Nephron (organoid): Measurements from ENCODE around the gene PTPRG.
A peak's percentile ranks its signal among the peaks of the same experiment; 100 is the strongest.

ENCODE experiments used
- H3K27ac Mint-ChIP-seq, 3 experiments: 2 replicates each; pipeline ENCODE4 v1.8.0; 2020; ENCODE audit warnings: mixed read lengths in 3 of 3, mild to moderate bottlenecking in 2 of 3, moderate library complexity in 1 of 3
- H3K27me3 Mint-ChIP-seq: 2 replicates; pipeline ENCODE4 v1.8.0; 2021; ENCODE audit warnings: low read depth, mild to moderate bottlenecking, moderate library complexity, mixed read lengths
- H3K36me3 Mint-ChIP-seq: 2 replicates; pipeline ENCODE4 v1.8.0; 2020; ENCODE audit warnings: low read depth, mixed read lengths
- H3K4me1 Mint-ChIP-seq: 2 replicates; pipeline ENCODE4 v1.8.0; 2020; ENCODE audit warnings: mixed read lengths
- H3K4me3 Mint-ChIP-seq, 3 experiments: 2 replicates each; pipeline ENCODE4 v1.8.0; 2020; ENCODE audit warnings: mild to moderate bottlenecking in 3 of 3, mixed read lengths in 3 of 3, moderate library complexity in 2 of 3
- H3K9me3 Mint-ChIP-seq: 2 replicates; pipeline ENCODE4 v1.8.0; 2020; ENCODE audit warnings: mixed read lengths
- TF ChIP-seq, protein P1 (sequence below), 3 experiments: fragments of 200-600 bp; sonication (generic); IDR thresholded peaks; one replicate each; pipeline ENCODE4 v1.5.0; 2021; ENCODE audit warnings: antibody characterized with exemption in 3 of 3; ENCODE audit not compliant: unreplicated experiment in 3 of 3

PTPRG gene

DNA sequence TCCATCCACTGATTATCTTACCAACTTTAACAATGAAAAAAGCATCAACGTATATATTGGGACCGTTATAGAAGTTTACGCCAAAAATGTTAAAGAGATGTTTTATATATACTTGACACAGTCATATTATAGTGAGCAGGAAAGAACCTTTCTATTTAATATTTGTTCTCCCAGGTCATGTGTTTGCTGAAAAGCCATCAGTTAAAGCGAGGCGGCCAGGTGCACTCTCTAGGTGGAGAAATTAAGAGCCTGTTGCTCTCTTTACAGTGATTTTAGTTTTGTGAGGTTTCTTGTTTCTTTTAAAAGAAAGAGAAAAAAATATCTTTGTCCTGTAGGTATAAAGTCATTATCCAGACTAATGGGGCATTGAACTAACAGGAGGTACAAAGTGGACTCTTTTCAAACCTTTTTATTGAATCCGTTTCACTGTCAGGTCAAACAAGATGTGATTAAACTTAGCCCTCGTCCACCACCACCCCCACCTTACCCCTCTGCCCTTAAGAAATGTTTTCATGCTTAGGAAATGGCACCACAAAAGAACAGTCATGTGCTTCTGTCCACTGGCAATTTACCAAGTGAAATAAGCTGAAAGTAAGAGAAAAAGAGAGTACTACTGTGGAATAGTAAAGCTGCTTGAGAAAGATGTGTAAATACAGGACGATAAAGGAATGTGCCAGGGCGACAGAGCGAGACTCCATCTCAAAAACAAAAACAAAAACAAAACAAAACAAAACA lies 279.9 kb downstream of the PTPRG start:
- TF ChIP-seq, protein P1, sequence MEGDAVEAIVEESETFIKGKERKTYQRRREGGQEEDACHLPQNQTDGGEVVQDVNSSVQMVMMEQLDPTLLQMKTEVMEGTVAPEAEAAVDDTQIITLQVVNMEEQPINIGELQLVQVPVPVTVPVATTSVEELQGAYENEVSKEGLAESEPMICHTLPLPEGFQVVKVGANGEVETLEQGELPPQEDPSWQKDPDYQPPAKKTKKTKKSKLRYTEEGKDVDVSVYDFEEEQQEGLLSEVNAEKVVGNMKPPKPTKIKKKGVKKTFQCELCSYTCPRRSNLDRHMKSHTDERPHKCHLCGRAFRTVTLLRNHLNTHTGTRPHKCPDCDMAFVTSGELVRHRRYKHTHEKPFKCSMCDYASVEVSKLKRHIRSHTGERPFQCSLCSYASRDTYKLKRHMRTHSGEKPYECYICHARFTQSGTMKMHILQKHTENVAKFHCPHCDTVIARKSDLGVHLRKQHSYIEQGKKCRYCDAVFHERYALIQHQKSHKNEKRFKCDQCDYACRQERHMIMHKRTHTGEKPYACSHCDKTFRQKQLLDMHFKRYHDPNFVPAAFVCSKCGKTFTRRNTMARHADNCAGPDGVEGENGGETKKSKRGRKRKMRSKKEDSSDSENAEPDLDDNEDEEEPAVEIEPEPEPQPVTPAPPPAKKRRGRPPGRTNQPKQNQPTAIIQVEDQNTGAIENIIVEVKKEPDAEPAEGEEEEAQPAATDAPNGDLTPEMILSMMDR (IDR thresholded peaks at IDR 0.05; ENCODE audit: unreplicated experiment in 3 of 3): no peak

GRCh38 chr3:61841988-61842387 lies 280.6 kb downstream of the PTPRG start:
- Mint-ChIP-seq H3K4me1 (peaks cover 25% of the 10 kb centered on the region), H3K27ac (peak overlapping the region in 2 of 3 experiments; percentile 34 to 47), H3K9me3 (no peaks in the 10 kb centered on the region), H3K27me3 (no peaks in the 10 kb centered on the region), H3K36me3 (no peaks in the 10 kb centered on the region), H3K4me3 (no peak overlapping the region)
- TF ChIP-seq, protein P1 (IDR thresholded peaks at IDR 0.05; ENCODE audit: unreplicated experiment in 3 of 3): no peak

More for the DNA sequence above, 279.9 kb downstream of the PTPRG start:
- Mint-ChIP-seq H3K36me3 (no peaks in the 10 kb centered on the region), H3K4me3 (no peak overlapping the region), H3K9me3 (no peaks in the 10 kb centered on the region), H3K27me3 (no peaks in the 10 kb centered on the region), H3K27ac (peak overlapping the region; percentile 34 to 53 (median 43)), H3K4me1 (peaks cover 22% of the 10 kb centered on the region)

DNA sequence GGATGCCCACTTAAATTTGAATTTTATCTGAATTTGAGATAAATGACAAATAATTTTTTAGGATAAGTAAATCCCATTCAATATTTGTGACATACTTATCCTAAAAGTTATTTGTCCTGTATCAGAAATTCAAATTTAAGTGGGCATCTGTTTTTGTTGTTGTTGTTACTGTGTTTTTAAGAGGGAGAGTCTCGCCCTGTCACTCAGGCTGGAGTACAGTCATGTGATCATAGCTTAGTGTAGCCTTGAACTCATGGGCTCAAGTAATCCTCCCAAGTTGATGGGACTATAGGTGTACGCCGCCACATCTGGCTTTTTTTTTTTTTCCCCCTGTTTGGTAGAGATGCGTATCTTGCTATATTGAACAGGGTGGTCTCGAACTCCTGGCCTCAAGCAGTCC lies 283.0 kb downstream of the PTPRG start:
- Mint-ChIP-seq H3K36me3 (no peaks in the 10 kb centered on the region), H3K27ac (no peak overlapping the region), H3K9me3 (no peaks in the 10 kb centered on the region), H3K4me3 (no peak overlapping the region), H3K27me3 (no peaks in the 10 kb centered on the region), H3K4me1 (peaks cover 38% of the 10 kb centered on the region)
- TF ChIP-seq, protein P1 (IDR thresholded peaks at IDR 0.05; ENCODE audit: unreplicated experiment in 3 of 3): no peak

- no peaks in the 10 kb centered on the region for H3K9me3 Mint-ChIP-seq
- TF ChIP-seq, protein P1 (IDR thresholded peaks at IDR 0.05; ENCODE audit: unreplicated experiment in 3 of 3): no peak
- H3K27me3 Mint-ChIP-seq: no peaks in the 10 kb centered on the region
- H3K36me3 Mint-ChIP-seq: no peaks in the 10 kb centered on the region
- H3K4me3 Mint-ChIP-seq: no peak overlapping the region
- peaks cover 32% of the 10 kb centered on the region for H3K4me1 Mint-ChIP-seq
- H3K27ac Mint-ChIP-seq: peak overlapping the region in 1 of 3 experiments; percentile 74
Measured at GRCh38 chr3:61846488-61846887, 285.1 kb downstream of the PTPRG start.

GRCh38 chr3:61847784-61848462 lies 286.6 kb downstream of the PTPRG start:
- Mint-ChIP-seq H3K27ac (peak overlapping the region; percentile 8 to 79 (median 74)), H3K27me3 (no peaks in the 10 kb centered on the region), H3K4me3 (no peak overlapping the region), H3K9me3 (no peaks in the 10 kb centered on the region), H3K36me3 (no peaks in the 10 kb centered on the region), H3K4me1 (peaks cover 29% of the 10 kb centered on the region)
- TF ChIP-seq, protein P1 (IDR thresholded peaks at IDR 0.05; ENCODE audit: unreplicated experiment in 3 of 3): no peak
